Activated naive CD4-positive, alpha-beta T cell treated with anti-CD3 and anti-CD28 coated beads for 36 hours (primary cell): ENCODE data around the gene GJA3. TPM values are rescaled to one million over a fixed set of nuclear protein-coding genes. Genes with fewer than 3 reads are reported as not detected.
A peak's percentile ranks its signal among the peaks of the same experiment; 100 is the strongest.

Experiments used
- CTCF ChIA-PET: fragments of 350-600 bp; sonication (Branson Sonifier 250); formaldehyde crosslinking; loops from one replicate; lab custom pipeline; 2021; ENCODE audit warnings: antibody characterized with exemption; lab: Charles Lee
- DNase-seq: peaks from one replicate; pipeline ENCODE4 v3.0.0-alpha.2; 2020
- H3K27ac Mint-ChIP-seq: one replicate; pipeline ENCODE4 v1.8.0; 2021; ENCODE audit warnings: mild to moderate bottlenecking, mixed read lengths
- H3K27me3 Mint-ChIP-seq: one replicate; pipeline ENCODE4 v1.8.0; 2021; ENCODE audit warnings: low read depth, mixed read lengths
- H3K36me3 Mint-ChIP-seq: one replicate; pipeline ENCODE4 v1.8.0; 2021; ENCODE audit warnings: low read depth, mixed read lengths
- H3K4me1 Mint-ChIP-seq: one replicate; pipeline ENCODE4 v1.8.0; 2021; ENCODE audit warnings: low read depth, mixed read lengths
- H3K4me3 Mint-ChIP-seq: one replicate; pipeline ENCODE4 v1.8.0; 2021; ENCODE audit warnings: mild to moderate bottlenecking, moderate library complexity, mixed read lengths
- H3K9me3 Mint-ChIP-seq: one replicate; pipeline ENCODE4 v1.8.0; 2021; ENCODE audit warnings: mixed read lengths
- intact Hi-C: fragments of 100-400 bp; cut with micrococcal nuclease; formaldehyde crosslinking; loops from one replicate; pipeline ENCODE4 v1.15.1; 2023
- total RNA-seq, 2 experiments: library from RNA; stranded (reverse); gene quantifications; one replicate each; pipeline ENCODE4 v1.2.3, GENCODE V29; 2021

Gene GJA3
- total RNA-seq, 2 experiments from 2014 or later, result 0.05 to 0.10 TPM

DNA sequence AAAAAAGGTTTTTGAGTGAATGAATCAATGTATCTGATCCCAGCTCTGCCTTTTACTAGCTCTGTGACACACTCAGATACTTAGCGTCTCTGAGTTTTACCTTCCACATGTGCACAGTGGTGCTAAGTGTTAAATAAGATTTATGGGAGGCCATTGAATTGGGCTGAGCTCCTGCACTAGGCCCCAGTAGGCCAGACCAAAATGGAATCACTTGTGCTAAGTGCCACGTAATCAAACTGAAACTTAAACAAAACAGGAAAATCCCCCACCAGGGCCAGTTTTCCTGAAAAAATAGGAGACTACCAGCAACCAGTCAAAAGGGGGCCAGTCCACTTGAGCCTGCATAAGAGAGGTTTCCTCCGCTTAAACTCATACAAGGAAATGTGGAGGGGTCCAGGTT lies 40.9 kb downstream of the GJA3 start:
- Mint-ChIP-seq H3K27me3 (peaks cover 4% of the 10 kb centered on the region), H3K27ac (peak overlapping the region; percentile 59), H3K4me3 (peak overlapping the region; percentile 83), H3K36me3 (no peaks in the 10 kb centered on the region), H3K9me3 (no peaks in the 10 kb centered on the region), H3K4me1 (peaks cover 10% of the 10 kb centered on the region)
- intact Hi-C loops, result loop anchor here (1.0 to 2.0 kb wide), 2 partner anchors 7 to 257 kb away; partner anchors contain the start of gene ZMYM5
- DNase-seq, result no peak
- CTCF ChIA-PET, result interaction anchor here (3.1 to 3.6 kb wide), 2 partner anchors 8 to 40 kb away, joined by 11 to 15 read pairs; partner anchors contain the start of gene GJA3

DNA sequence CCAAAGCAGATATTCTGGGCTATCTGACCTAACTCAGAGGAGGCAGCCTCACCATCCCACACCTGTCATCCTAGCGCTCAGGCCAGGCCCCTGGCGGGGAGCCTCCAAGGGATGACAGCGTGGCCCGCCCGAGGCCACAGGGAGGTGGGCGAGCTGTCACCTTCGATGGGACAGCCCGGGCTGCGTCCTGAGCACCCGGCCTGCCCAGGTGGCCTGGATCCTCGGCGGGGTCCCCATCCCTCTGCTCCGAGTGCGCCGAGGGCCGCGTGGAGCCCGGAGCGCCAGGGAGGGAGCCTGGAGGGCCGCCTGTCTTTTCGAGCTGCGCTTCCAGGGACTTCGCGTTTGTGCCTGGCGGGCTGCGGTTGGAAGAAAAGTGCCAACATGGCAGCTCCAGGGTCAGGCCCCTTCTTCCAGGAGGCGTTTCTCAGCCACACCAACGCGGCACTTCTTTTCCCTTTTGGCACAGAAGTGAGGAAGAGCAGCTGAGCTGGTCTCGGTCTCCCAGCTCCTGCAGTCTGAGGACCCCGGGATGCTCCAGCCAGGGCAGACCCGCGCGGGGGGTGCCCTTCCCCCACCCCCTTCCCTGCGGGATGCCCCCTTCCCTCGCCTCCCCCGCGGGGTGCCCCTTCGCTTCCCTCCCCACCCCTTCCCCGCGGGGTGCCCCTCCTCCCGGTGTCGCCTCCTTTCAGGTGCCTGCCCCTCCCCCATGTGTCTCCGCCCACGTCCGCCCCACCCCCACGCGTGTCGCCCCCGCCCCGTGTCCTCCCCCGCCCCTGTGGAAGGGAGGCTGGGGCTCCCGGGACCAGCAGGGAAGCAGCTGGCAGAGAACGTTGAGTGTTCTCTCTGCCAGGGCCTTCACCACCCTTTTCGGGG lies 42.3 kb downstream of the GJA3 start:
- H3K36me3 Mint-ChIP-seq, result no peaks in the 10 kb centered on the region
- no peaks in the 10 kb centered on the region for H3K9me3 Mint-ChIP-seq
- no peak overlapping the region for H3K27ac Mint-ChIP-seq
- peak overlapping the region; percentile 83 for H3K4me3 Mint-ChIP-seq
- peak; percentile 33 for DNase-seq
- H3K4me1 Mint-ChIP-seq, result peaks cover 10% of the 10 kb centered on the region
- intact Hi-C loops, result loop anchor here (1.0 to 2.0 kb wide), 2 partner anchors 9 to 256 kb away; partner anchors contain the start of gene ZMYM5
- CTCF ChIA-PET, result interaction anchor here (1.9 to 3.6 kb wide), 3 partner anchors 9 to 44 kb away, joined by 5 to 15 read pairs (median 11); partner anchors contain the start of gene GJA3
- no peaks in the 10 kb centered on the region for H3K27me3 Mint-ChIP-seq

DNA sequence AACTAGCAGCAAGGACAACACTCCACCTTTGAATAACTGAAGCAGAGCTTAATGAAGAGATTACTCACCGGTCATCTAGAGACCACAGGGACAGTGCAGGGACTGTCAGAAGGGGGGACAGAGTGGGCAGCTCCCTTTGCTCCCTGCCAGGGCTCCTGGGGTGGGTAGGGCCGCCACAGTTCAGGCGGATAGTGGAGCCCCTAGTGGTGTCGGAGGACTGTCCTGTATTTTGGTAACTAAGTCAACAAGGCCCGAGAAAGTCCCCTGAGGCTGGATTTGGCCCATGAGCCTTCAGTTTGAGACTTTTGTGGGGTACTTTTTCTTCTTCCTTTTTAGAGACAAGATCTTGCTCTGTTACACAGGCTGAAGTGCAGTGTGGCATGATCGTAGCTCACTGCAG lies 44.6 kb downstream of the GJA3 start:
- H3K4me3 Mint-ChIP-seq, result no peak overlapping the region
- H3K36me3 Mint-ChIP-seq, result no peaks in the 10 kb centered on the region
- no peaks in the 10 kb centered on the region for H3K9me3 Mint-ChIP-seq
- no peak for DNase-seq
- CTCF ChIA-PET, result interaction anchor here (0.6 kb wide), 1 partner anchor 300 kb away, joined by 3 read pairs; no protein-coding TSS in a partner anchor
- peaks cover 10% of the 10 kb centered on the region for H3K4me1 Mint-ChIP-seq
- H3K27ac Mint-ChIP-seq, result no peak overlapping the region
- H3K27me3 Mint-ChIP-seq, result no peaks in the 10 kb centered on the region
- intact Hi-C loops, result no loop called here

DNA sequence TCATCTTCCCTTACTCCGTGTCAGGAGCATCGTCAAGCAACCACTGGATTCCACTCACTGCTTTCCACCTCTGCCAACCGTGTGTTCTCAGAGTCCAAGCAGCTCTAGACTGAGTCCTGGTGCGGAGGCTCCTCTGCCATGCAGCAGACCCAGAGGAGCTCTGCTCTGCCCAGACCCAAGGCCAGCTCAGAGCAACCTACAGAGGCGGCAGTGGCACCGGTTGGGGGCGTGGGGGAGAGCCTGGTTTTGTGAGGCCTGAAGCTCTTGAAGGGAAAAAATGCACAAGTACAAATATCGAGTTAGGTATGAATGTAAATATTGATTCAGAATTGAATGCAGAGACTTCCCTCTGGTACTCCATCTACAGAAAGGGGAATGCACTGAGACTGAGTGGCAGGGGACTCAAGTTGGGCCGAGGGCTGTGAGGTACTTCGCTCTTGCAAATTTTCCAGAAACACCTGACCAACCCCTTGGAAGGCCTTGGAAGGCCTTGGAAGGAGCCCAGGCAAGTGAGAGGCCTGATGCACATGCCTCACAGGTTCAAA lies 46.7 kb downstream of the GJA3 start:
- CTCF ChIA-PET, result no interaction called here

DNA sequence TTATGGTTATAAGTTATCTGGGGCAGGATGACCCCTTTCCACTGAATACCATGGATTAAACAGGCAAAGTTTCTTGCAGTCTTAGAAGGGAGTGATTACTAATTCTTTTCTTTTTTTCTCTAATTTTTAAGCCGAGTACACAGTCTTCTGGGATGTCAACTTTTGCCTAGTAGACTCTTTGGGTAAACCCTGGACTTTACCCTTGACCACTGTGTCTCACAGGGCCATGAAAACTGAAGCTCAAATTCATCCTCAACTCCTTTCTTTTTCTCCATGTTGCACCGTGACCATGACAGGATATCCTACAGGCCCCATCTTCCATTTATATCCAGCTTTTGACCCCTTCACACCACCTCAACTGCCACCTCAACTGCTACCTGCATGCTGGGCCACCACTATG lies 51.8 kb downstream of the GJA3 start:
- H3K4me1 Mint-ChIP-seq, result no peaks in the 10 kb centered on the region
- intact Hi-C loops, result no loop called here
- no peak overlapping the region for H3K27ac Mint-ChIP-seq
- DNase-seq, result no peak
- no peaks in the 10 kb centered on the region for H3K36me3 Mint-ChIP-seq
- no peaks in the 10 kb centered on the region for H3K9me3 Mint-ChIP-seq
- CTCF ChIA-PET, result interaction anchor here (0.6 to 1.6 kb wide), 3 partner anchors 14 to 679 kb away, joined by 3 to 6 read pairs (median 3); no protein-coding TSS in a partner anchor
- H3K27me3 Mint-ChIP-seq, result peaks cover 9% of the 10 kb centered on the region
- no peak overlapping the region for H3K4me3 Mint-ChIP-seq

More for the DNA sequence above, 46.7 kb downstream of the GJA3 start:
- no peaks in the 10 kb centered on the region for H3K27me3 Mint-ChIP-seq
- H3K4me1 Mint-ChIP-seq, result peaks cover 2% of the 10 kb centered on the region
- no peak for DNase-seq
- no peaks in the 10 kb centered on the region for H3K36me3 Mint-ChIP-seq
- H3K9me3 Mint-ChIP-seq, result no peaks in the 10 kb centered on the region
- H3K27ac Mint-ChIP-seq, result no peak overlapping the region
- intact Hi-C loops, result no loop called here
- H3K4me3 Mint-ChIP-seq, result no peak overlapping the region

DNA sequence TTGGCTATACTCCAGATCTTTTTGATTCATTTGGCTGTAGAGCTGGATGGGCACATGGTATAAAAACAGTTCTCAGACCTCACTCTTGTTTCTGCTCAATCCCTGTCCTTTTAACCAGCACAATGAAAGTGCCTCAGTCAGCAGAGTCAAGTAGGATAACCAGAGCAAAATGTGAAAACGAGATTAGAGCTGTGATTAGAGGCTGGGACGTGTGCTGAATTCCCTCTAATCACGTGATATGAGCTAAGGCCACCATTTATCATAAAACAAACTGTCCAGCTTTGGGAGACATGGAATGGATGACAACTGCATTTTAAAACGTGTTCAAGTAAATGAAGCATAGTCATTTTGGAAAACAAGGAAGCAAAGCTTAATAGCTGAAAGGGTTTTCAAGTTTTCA lies 54.1 kb downstream of the GJA3 start:
- CTCF ChIA-PET, result no interaction called here
- Mint-ChIP-seq H3K27me3 (peaks cover 11% of the 10 kb centered on the region), H3K36me3 (no peaks in the 10 kb centered on the region), H3K9me3 (no peaks in the 10 kb centered on the region), H3K27ac (no peak overlapping the region), H3K4me3 (no peak overlapping the region), H3K4me1 (no peaks in the 10 kb centered on the region)
- no peak for DNase-seq
- intact Hi-C loops, result no loop called here

DNA sequence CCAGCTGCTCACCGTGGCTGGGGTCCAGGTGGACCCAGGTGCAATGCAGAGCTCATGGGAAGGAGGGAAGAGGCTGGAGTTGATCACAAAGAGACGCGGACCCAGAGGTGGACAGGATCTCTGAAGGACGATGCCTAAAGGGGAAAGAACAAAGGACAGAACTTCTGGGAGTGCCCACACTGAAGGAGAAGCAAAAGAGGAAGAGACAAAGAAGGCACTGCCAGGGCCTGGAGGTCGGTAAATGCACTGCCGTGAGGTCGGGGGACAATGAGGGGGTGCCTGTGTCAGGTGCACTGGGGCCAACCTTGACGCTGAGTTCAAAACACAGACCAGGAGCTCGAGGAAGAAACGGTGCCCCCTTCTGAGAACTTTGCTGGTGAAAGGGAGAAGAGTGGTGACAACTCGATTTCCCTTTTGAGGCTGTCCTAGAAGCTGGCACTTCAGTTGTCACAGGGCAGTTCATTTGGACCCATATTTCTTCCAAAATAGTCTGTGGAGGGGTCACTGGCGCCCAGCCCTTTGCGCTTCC lies 55.6 kb downstream of the GJA3 start:
- Mint-ChIP-seq H3K27me3 (peaks cover 22% of the 10 kb centered on the region), H3K36me3 (no peaks in the 10 kb centered on the region), H3K4me1 (no peaks in the 10 kb centered on the region), H3K9me3 (no peaks in the 10 kb centered on the region), H3K4me3 (no peak overlapping the region), H3K27ac (no peak overlapping the region)
- DNase-seq, result no peak
- intact Hi-C loops, result no loop called here
- CTCF ChIA-PET, result no interaction called here

DNA sequence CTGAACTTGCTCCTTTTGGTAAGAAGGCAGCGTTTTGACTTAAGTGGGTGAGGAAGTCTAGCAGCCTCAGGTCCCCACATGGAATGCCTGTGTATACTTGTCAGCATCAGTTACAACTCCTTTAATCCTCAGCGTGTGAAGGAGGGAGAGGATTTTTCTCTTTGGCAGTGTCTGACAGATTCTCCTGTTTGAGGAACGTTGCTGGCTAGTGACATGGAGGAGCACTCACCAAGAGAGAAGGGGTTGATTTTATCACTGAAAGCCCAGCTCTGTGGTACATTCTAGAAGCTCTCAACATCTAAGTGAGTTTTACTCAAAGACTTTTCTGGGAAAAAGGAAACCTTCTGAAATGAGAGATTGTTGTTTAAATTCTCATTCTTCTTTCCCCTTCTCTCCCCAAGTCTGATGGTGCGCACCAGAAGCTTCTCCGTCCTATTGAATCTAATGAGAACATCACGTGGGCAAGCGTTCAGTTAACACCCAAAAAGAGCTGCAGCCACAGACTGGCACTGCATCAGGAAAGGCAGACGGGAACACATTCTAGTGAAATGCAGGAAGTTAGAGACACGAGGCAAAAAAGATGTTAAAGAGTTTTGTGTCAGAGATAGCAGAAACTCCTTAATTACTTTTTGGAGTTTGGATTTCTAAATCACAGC lies 58.2 kb downstream of the GJA3 start:
- DNase-seq, result no peak
- Mint-ChIP-seq H3K27me3 (peaks cover 28% of the 10 kb centered on the region), H3K27ac (no peak overlapping the region), H3K4me1 (no peaks in the 10 kb centered on the region), H3K36me3 (no peaks in the 10 kb centered on the region), H3K9me3 (no peaks in the 10 kb centered on the region), H3K4me3 (no peak overlapping the region)
- CTCF ChIA-PET, result no interaction called here
- intact Hi-C loops, result no loop called here

DNA sequence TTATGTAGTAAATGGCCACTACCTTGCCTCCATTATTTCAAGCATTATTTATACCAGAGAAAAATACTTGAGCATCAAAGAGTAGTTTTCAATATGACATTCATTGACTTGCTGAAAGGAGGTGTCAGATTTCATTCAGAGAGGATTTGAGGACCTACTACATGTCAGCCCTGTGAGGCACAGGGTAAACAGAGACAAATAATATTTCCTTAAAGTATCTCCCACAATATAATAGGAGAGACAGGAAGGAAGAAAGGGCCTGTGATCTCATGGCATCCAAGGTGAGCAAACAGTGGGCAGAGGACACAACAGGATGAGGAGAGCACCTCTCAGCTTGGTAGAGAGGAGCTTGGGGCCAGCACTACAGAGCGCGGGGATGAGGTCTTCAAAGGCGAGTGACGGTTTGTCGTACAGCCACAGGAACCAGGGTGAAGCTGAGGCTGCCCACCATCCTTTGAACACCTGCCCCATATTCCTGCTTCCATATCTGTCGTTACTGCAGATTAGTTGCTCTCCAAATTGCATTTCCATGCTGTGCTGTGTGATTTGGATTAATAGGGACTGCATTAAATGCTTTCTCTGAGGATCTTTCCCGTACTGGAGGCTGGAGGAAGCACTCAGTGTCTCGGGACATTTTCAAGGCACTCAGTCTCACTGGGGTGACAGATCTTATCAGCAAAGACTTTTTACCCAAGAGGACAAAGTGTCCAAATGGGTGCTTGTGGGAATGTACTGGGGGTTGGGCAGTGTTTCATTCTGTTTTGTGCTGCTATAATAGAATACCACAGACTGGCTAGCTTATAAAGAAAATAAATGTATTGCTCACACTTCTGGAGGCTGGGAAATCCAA lies 59.2 kb downstream of the GJA3 start:
- peaks cover 28% of the 10 kb centered on the region for H3K27me3 Mint-ChIP-seq
- H3K27ac Mint-ChIP-seq, result no peak overlapping the region
- CTCF ChIA-PET, result no interaction called here
- no peak for DNase-seq
- H3K36me3 Mint-ChIP-seq, result no peaks in the 10 kb centered on the region
- no peaks in the 10 kb centered on the region for H3K4me1 Mint-ChIP-seq
- intact Hi-C loops, result no loop called here
- no peaks in the 10 kb centered on the region for H3K9me3 Mint-ChIP-seq
- no peak overlapping the region for H3K4me3 Mint-ChIP-seq

DNA sequence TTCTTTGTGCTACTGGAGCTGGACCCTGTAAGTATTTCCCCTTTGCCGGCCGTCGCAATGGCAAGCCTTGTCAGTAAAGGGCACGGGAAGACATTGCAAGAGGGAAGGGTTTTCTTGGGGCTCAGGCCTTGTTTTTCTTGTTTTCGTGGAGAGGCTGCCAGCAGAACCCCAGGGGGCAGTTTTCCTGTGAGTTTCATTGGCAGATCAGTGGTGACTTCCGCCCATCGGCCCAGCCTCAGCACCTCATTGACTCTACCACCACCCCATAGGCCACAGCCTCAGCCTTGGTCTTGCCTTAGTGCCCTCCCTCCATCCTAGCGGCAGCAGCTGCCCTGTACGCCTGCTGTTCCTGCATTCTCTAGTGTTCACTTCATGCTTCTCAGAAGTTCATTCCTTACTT lies 61.5 kb downstream of the GJA3 start:
- H3K36me3 Mint-ChIP-seq, result no peaks in the 10 kb centered on the region
- H3K4me3 Mint-ChIP-seq, result no peak overlapping the region
- H3K4me1 Mint-ChIP-seq, result no peaks in the 10 kb centered on the region
- H3K27me3 Mint-ChIP-seq, result peaks cover 19% of the 10 kb centered on the region
- DNase-seq, result no peak
- no peaks in the 10 kb centered on the region for H3K9me3 Mint-ChIP-seq
- CTCF ChIA-PET, result no interaction called here
- intact Hi-C loops, result no loop called here
- H3K27ac Mint-ChIP-seq, result no peak overlapping the region

DNA sequence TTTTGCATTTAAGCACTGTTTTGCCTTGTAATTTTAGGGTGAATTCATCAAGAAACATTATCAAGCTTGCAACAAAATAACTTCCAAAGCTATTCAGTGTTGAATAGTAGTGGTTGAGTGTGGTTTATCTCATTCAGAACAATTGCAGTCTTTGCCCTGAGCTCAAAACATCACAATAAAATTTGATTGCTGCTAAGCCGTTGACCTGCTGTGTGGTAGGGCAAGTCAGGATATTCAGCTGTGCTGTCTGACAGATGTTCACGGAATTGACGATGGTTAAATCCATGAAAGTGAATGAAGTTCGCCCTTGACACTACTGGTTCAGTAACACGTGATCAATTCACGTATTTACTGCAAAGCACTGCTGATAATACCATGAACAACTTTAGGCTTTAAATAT lies 66.9 kb downstream of the GJA3 start:
- Mint-ChIP-seq H3K27ac (no peak overlapping the region), H3K4me1 (no peaks in the 10 kb centered on the region), H3K4me3 (no peak overlapping the region), H3K27me3 (peaks cover 3% of the 10 kb centered on the region), H3K9me3 (no peaks in the 10 kb centered on the region), H3K36me3 (no peaks in the 10 kb centered on the region)
- CTCF ChIA-PET, result interaction anchor here (0.6 kb wide), 1 partner anchor 96 kb away, joined by 3 read pairs; no protein-coding TSS in a partner anchor
- DNase-seq, result no peak
- intact Hi-C loops, result no loop called here
